Measurements from ENCODE around the gene PCAT7.
"Not testable (repeated sequence)": the region's sequence is repeated elsewhere in the genome, so short reads cannot be mapped to it uniquely, and the experiment has no call there.

PCAT7 gene

DNA sequence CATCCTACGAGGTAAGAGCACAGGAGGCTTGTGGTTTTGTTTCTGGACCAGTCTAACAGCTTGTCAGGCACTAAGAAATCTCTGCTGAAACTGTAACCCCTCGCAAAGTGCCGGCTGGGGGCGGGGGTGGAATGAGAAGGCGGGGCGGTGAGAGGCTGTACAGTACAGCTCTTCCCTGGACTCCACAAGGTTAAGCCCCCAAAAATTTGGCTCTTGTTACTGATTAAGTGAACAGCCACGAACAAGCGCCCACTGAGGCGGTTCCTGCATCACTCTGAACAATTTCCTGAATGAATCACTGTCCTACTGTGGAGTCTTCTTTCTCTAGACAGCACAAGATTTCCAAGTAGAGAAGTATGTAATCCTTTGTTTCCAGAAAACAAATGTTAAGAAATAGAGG, 31.9 kb downstream of the PCAT7 start:
- no peaks in the 10 kb centered on the region for H3K36me3 ChIP-seq (ENCODE audit: control insufficient read depth, insufficient read depth, low read length, severe bottlenecking)
- peak; percentile 37 for DNase-seq (ENCODE audit: low read depth)
- H3K4me1 ChIP-seq (ENCODE audit: control insufficient read depth, insufficient read depth, low read length): peaks cover 5% of the 10 kb centered on the region
- H3K9ac ChIP-seq (ENCODE audit: low read length): no peak overlapping the region
- peaks cover 6% of the 10 kb centered on the region for H3K27me3 ChIP-seq (replicated peaks; ENCODE audit: control insufficient read depth, insufficient read depth, low read length)
- no peaks in the 10 kb centered on the region for H3K9me3 ChIP-seq (ENCODE audit: control insufficient read depth, low read length)
- H3K4me3 ChIP-seq (ENCODE audit: low read length): peak overlapping the region; percentile 3

DNA sequence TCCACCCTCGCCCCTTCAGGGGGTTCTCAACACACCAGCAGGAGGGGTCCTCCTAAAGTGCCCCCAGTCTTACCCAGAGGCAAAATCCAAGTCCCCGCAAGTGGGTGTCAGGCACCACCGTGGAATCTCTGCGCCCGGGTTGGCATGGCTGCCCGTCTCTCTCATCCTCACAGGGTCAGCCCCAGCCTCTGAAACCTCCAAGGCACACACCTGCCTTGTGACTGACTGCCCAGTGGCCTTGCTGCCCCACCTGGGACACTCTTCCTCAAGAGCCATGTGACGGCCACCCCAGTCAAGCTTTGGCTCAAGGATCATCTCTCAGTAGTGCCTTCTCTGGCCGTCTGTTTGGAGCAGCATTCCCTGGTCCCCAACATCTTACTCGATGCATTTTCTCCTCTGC, 33.8 kb downstream of the PCAT7 start:
- Histone ChIP-seq H3K27me3 (replicated peaks; ENCODE audit: control insufficient read depth, insufficient read depth, low read length) (peaks cover 15% of the 10 kb centered on the region), H3K9me3 (ENCODE audit: control insufficient read depth, low read length) (no peaks in the 10 kb centered on the region), H3K9ac (ENCODE audit: low read length) (no peak overlapping the region), H3K4me3 (ENCODE audit: low read length) (no peak overlapping the region), H3K4me1 (ENCODE audit: control insufficient read depth, insufficient read depth, low read length) (peaks cover 5% of the 10 kb centered on the region), H3K36me3 (ENCODE audit: control insufficient read depth, insufficient read depth, low read length, severe bottlenecking) (no peaks in the 10 kb centered on the region)
- DNase-seq (ENCODE audit: low read depth): no peak

DNA sequence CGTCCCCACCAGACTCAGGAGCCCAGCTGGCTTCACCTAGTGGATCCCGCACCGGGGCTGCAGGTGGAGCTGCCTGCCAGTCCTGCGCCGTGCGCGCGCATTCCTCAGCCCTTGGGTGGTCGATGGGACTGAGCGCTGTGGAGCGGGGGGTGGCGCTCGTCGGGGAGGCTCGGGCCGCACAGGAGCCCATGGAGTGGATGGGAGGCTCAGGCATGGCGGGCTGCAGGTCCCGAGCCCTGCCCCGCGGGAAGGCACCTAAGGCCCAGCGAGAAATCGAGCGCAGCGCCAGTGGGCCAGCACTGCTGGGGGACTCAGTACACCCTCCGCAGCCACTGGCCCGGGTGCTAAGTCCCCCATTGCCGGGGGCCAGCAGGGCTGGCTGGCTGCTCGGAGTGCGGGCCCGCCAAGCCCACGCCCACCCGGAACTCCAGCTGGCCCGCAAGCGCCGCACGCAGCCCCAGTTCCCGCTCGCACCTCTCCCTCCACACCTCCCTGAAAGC, 36.2 kb downstream of the PCAT7 start:
- not testable (repeated sequence) for H3K4me1 ChIP-seq (ENCODE audit: control insufficient read depth, insufficient read depth, low read length); H3K9ac ChIP-seq (ENCODE audit: low read length); H3K36me3 ChIP-seq (ENCODE audit: control insufficient read depth, insufficient read depth, low read length, severe bottlenecking); DNase-seq (ENCODE audit: low read depth); H3K4me3 ChIP-seq (ENCODE audit: low read length); H3K9me3 ChIP-seq (ENCODE audit: control insufficient read depth, low read length)
- H3K27me3 ChIP-seq (replicated peaks; ENCODE audit: control insufficient read depth, insufficient read depth, low read length): peaks cover 16% of the 10 kb centered on the region

DNA sequence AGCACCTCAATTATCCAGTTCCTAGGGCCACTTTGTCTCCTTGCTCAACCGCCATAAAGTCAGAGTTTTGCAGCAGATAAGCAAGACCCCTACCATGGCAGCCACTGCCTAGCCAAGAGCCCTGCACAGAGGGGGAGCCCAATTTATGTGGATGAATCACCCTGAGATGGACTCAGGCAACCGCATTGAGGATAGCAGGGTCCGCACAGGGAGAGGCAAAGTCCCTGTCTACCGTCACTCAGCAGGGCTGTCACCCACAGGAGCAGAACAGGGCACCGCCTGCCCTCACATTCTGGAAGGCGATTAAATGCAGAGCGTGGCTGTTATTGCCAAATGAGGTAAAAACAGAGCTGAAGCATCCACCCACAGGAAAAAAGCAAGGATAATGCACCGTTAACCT, 37.0 kb downstream of the PCAT7 start:
- Histone ChIP-seq H3K27me3 (replicated peaks; ENCODE audit: control insufficient read depth, insufficient read depth, low read length) (peaks cover 16% of the 10 kb centered on the region), H3K9ac (ENCODE audit: low read length) (no peak overlapping the region), H3K4me1 (ENCODE audit: control insufficient read depth, insufficient read depth, low read length) (peaks cover 5% of the 10 kb centered on the region), H3K9me3 (ENCODE audit: control insufficient read depth, low read length) (no peaks in the 10 kb centered on the region), H3K36me3 (ENCODE audit: control insufficient read depth, insufficient read depth, low read length, severe bottlenecking) (no peaks in the 10 kb centered on the region), H3K4me3 (ENCODE audit: low read length) (no peak overlapping the region)
- DNase-seq (ENCODE audit: low read depth): no peak

DNA sequence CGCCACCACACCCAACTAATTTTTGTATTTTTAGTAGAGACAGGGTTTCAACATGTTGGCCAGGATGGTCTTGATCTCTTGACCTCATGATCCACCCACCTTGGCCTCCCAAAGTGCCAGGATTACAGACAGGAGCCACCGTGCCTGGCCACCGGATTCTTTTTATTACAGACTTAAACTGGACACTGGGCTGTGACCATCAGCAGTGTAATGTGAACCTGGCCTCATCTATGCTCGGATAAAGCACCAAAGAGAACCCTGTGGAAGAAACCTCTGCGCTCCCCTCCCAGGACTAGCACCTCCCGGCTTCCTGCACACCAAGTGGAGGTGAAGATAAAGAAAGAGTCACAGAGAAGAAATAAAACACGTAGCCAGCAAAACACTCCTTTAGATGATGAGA, 37.8 kb downstream of the PCAT7 start:
- H3K9me3 ChIP-seq (ENCODE audit: control insufficient read depth, low read length); H3K36me3 ChIP-seq (ENCODE audit: control insufficient read depth, insufficient read depth, low read length, severe bottlenecking); H3K4me3 ChIP-seq (ENCODE audit: low read length); H3K4me1 ChIP-seq (ENCODE audit: control insufficient read depth, insufficient read depth, low read length); DNase-seq (ENCODE audit: low read depth); H3K9ac ChIP-seq (ENCODE audit: low read length): not testable (repeated sequence)
- peaks cover 16% of the 10 kb centered on the region for H3K27me3 ChIP-seq (replicated peaks; ENCODE audit: control insufficient read depth, insufficient read depth, low read length)

DNA sequence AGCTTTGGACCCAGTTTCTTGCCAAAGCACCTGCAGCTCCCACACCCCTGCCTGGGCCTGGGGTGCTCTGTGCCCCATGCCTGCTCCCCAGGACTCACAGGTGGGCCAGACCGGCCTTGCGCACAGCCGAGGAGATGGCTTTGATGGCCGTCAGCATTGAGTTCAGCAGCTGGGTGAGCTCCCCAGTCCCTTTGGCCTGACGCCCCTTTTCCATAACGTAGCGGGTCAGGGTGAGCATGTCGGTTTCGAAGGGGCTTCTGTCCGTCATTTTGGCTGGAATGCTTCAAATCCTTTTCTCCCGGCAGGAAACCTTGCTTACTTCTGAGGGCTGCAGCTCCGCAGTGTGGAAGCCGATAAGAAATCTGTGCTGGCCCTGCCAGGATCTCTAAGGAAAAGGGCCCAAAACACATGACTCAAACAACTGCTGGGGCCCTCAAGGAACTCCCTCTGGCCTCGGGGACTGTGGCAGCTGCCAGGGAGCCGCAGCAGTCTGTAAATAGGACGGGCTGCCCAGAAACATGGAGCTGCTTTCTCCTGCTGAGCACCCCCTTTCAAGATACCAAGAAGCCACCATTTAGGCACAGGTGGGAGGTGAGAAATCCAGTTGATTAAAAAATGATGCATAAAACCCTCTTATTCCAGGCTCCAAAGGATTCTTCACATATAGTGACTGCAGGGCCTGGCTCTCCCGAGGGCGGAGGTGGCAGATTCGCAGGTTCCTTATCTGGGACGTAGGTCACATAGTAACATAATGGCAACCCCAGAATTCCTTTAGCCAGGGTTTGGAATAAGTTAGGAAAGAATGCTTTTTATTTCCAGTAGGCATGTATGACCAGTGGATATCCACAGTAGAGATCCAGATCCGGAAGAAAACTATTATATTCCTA, 38.8 kb downstream of the PCAT7 start, which contains the start of gene FBP2:
TSS of gene FBP2 (minus strand) at position 366 of the 887 bp plus-strand sequence. CDS start at position 268, 98 bp downstream.
- DNase-seq (ENCODE audit: low read depth): no peak
- H3K36me3 ChIP-seq (ENCODE audit: control insufficient read depth, insufficient read depth, low read length, severe bottlenecking): no peaks in the 10 kb centered on the region
- H3K4me3 ChIP-seq (ENCODE audit: low read length): no peak within 1 kb of the TSS
- H3K9ac ChIP-seq (ENCODE audit: low read length): no peak within 1 kb of the TSS
- no peaks in the 10 kb centered on the region for H3K4me1 ChIP-seq (ENCODE audit: control insufficient read depth, insufficient read depth, low read length)
- peaks cover 16% of the 10 kb centered on the region for H3K27me3 ChIP-seq (replicated peaks; ENCODE audit: control insufficient read depth, insufficient read depth, low read length)
- H3K9me3 ChIP-seq (ENCODE audit: control insufficient read depth, low read length): no peaks in the 10 kb centered on the region

DNA sequence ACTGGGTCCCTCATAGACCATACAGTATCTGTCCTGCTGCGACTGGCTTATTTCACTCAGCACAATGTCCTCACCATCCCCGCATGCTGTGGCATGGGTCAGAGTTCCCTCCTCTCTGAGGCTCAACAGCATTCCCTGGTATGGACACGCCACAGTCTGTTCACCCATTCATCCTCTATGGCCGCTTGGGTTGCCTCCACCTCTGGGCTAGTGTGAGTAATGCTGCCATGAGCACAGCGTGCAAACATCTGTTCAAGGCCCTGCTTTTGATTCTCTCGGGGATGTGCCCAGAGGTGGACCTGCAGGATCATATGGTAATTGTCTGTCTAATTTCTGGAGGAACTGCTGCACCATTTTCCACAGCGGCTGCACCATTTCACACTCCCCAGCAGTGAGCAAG, 44.2 kb downstream of the PCAT7 start:
- Histone ChIP-seq H3K27me3 (replicated peaks; ENCODE audit: control insufficient read depth, insufficient read depth, low read length) (peaks cover 8% of the 10 kb centered on the region), H3K9ac (ENCODE audit: low read length) (no peak overlapping the region), H3K4me1 (ENCODE audit: control insufficient read depth, insufficient read depth, low read length) (peaks cover 6% of the 10 kb centered on the region), H3K9me3 (ENCODE audit: control insufficient read depth, low read length) (no peaks in the 10 kb centered on the region), H3K36me3 (ENCODE audit: control insufficient read depth, insufficient read depth, low read length, severe bottlenecking) (no peaks in the 10 kb centered on the region), H3K4me3 (ENCODE audit: low read length) (no peak overlapping the region)
- DNase-seq (ENCODE audit: low read depth): no peak

DNA sequence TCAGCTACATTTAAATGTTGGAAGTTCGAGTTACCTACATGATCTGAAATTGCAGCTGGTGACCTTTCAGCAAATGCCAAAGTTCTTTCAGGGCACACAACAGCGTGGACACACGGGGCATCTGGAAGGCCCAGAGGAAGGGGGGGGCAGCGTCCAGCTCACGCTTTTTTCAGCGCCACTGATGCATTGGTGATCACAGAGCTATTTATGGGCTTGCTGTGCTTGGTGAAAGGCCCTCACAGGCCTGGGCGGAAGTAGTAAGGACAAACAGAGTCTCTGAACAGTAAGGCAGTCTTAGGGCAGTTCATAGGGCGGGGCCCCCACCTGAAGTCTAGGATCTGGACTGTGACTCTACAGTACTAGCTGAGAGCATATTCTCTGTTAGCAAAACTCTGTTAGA, 45.4 kb downstream of the PCAT7 start:
- no peaks in the 10 kb centered on the region for H3K36me3 ChIP-seq (ENCODE audit: control insufficient read depth, insufficient read depth, low read length, severe bottlenecking)
- peaks cover 12% of the 10 kb centered on the region for H3K27me3 ChIP-seq (replicated peaks; ENCODE audit: control insufficient read depth, insufficient read depth, low read length)
- peaks cover 6% of the 10 kb centered on the region for H3K4me1 ChIP-seq (ENCODE audit: control insufficient read depth, insufficient read depth, low read length)
- no peaks in the 10 kb centered on the region for H3K9me3 ChIP-seq (ENCODE audit: control insufficient read depth, low read length)
- no peak for DNase-seq (ENCODE audit: low read depth)
- H3K4me3 ChIP-seq (ENCODE audit: low read length): no peak overlapping the region
- no peak overlapping the region for H3K9ac ChIP-seq (ENCODE audit: low read length)

DNA sequence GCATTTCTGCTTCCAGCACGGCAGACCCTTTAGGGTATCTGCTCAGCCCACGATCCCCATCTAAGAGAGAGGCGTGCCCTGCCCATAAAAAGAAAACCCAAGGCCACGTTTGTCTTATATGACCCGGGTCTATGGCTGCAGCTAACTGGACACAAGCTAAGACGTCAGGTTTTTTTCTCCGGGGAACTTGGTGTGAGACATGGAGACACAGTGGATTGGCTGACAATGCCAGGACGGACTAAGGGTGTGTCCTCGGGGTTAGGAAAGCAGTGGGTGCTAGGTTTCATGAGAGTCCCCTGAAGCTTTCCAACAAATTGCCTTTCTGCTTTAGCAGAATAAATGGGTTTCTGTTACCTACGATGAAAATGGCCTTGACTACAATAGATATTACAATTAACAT, 45.8 kb downstream of the PCAT7 start:
- H3K4me3 ChIP-seq (ENCODE audit: low read length): no peak overlapping the region
- H3K36me3 ChIP-seq (ENCODE audit: control insufficient read depth, insufficient read depth, low read length, severe bottlenecking): no peaks in the 10 kb centered on the region
- H3K27me3 ChIP-seq (replicated peaks; ENCODE audit: control insufficient read depth, insufficient read depth, low read length): peaks cover 16% of the 10 kb centered on the region
- no peak for DNase-seq (ENCODE audit: low read depth)
- no peaks in the 10 kb centered on the region for H3K9me3 ChIP-seq (ENCODE audit: control insufficient read depth, low read length)
- no peak overlapping the region for H3K9ac ChIP-seq (ENCODE audit: low read length)
- peaks cover 6% of the 10 kb centered on the region for H3K4me1 ChIP-seq (ENCODE audit: control insufficient read depth, insufficient read depth, low read length)

DNA sequence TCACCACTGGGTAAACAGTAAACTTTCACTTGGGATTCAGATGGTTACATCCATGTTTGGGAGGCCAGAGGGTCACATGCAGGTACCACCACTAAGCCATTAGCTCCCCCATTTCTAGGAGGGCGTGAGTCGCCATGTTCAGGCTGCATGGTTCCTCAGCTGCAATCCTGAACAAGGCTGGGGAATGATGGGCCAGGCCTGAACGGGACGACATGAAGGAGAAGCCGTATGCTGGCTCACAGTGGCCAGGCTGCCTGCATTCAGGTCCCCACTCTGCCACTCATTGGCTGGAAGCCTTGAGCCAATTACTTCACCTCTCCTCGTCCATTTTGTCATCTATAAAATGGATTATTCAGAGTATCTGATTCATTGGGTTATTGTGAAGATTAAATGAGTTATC, 47.8 kb downstream of the PCAT7 start:
- peaks cover 6% of the 10 kb centered on the region for H3K4me1 ChIP-seq (ENCODE audit: control insufficient read depth, insufficient read depth, low read length)
- no peak overlapping the region for H3K4me3 ChIP-seq (ENCODE audit: low read length)
- no peak for DNase-seq (ENCODE audit: low read depth)
- no peaks in the 10 kb centered on the region for H3K36me3 ChIP-seq (ENCODE audit: control insufficient read depth, insufficient read depth, low read length, severe bottlenecking)
- peaks cover 35% of the 10 kb centered on the region for H3K27me3 ChIP-seq (replicated peaks; ENCODE audit: control insufficient read depth, insufficient read depth, low read length)
- no peaks in the 10 kb centered on the region for H3K9me3 ChIP-seq (ENCODE audit: control insufficient read depth, low read length)
- no peak overlapping the region for H3K9ac ChIP-seq (ENCODE audit: low read length)

DNA sequence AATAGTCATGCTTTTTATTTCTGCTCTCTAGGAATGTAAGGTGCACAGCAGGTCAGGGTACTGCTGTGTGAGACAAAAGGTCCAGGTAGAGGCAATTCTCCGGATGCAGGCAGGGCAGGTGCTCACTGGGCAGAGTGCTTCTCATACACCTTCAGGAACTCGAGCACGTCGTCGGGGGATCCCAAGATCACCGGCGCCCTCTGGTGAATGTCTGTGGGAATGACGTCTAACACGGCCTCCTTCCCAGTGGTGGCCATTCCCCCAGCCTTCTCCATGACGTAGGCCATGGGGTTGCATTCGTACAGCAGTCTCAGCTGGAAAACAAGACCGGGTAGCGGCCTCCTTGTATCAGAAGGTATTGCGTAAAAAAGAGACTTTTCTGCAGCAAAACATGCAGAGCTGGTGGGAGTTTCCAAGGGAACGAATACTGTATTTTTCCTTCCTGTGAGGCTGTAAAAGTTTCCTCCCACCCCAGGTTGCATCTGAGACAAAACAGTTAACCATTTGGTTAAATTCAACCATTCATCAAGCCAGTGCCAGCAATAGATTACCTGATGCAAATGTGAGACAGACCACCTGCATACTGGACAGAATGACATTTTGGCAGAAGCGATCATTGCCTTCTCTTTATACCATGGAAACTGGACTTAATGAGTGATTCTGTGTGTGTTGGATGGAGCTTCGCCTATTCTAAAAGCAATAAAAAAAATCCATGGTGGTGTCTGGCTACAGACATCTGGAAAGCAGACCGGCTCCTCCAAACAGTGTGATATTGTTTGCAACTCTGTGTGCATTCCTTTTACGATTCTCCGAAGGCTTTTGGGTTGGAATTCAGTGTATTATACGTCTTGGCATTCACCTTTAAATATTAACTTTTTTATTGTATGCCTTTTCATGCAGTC, 48.6 kb downstream of the PCAT7 start:
- H3K36me3 ChIP-seq (ENCODE audit: control insufficient read depth, insufficient read depth, low read length, severe bottlenecking): no peaks in the 10 kb centered on the region
- H3K4me1 ChIP-seq (ENCODE audit: control insufficient read depth, insufficient read depth, low read length): peaks cover 6% of the 10 kb centered on the region
- H3K9me3 ChIP-seq (ENCODE audit: control insufficient read depth, low read length): no peaks in the 10 kb centered on the region
- no peak overlapping the region for H3K9ac ChIP-seq (ENCODE audit: low read length)
- H3K4me3 ChIP-seq (ENCODE audit: low read length): peak overlapping the region; percentile 25
- DNase-seq (ENCODE audit: low read depth): peak; percentile 79
- peaks cover 38% of the 10 kb centered on the region for H3K27me3 ChIP-seq (replicated peaks; ENCODE audit: control insufficient read depth, insufficient read depth, low read length)

All from adipocyte (in vitro differentiated cells).